GM19043 (cell line): Measurements from ENCODE around the gene ID3.

Experiments
- ATAC-seq: cut with Tn5 transposase; IDR thresholded peaks from one replicate; pipeline ENCODE4 v1.9.1; 2021; ENCODE audit warnings: low read depth; ENCODE audit not compliant: unreplicated experiment

Gene ID3

GRCh38 chr1:23559136-23559984 lies at the start of gene ID3:
Gene ID3 (minus strand): TSS chr1:23559501. CDS start chr1:23559426, 75 bp downstream.
- ATAC-seq = peak; percentile 70

GRCh38 chr1:23607944-23608343 lies 48.6 kb upstream of the ID3 start:
- ATAC-seq = no peak

- no peak for ATAC-seq
These were observed 42.9 kb upstream of the ID3 start for GRCh38 chr1:23601968-23602876.

- no peak for ATAC-seq
These were observed 42.0 kb upstream of the ID3 start for GRCh38 chr1:23601135-23601967.

- no peak for ATAC-seq
These were observed 41.0 kb upstream of the ID3 start for GRCh38 chr1:23600283-23600682.

- no peak for ATAC-seq
These were observed 39.8 kb upstream of the ID3 start for GRCh38 chr1:23599125-23599524.

- ATAC-seq = no peak
These were observed 39.1 kb upstream of the ID3 start for GRCh38 chr1:23598424-23598823.

- ATAC-seq = no peak
These were observed 38.5 kb upstream of the ID3 start for GRCh38 chr1:23597635-23598388.

GRCh38 chr1:23596382-23597358 lies 37.4 kb upstream of the ID3 start:
- no peak for ATAC-seq

GRCh38 chr1:23594927-23595353 lies 35.6 kb upstream of the ID3 start:
- no peak for ATAC-seq

- no peak for ATAC-seq
These were observed 35.0 kb upstream of the ID3 start for GRCh38 chr1:23594149-23594907.

- no peak for ATAC-seq
These were observed 34.4 kb upstream of the ID3 start for GRCh38 chr1:23593556-23594148.

GRCh38 chr1:23593042-23593521 lies 33.8 kb upstream of the ID3 start:
- no peak for ATAC-seq

- no peak for ATAC-seq
These were observed 33.0 kb upstream of the ID3 start for GRCh38 chr1:23592209-23592892.

GRCh38 chr1:23591460-23592208 lies 32.3 kb upstream of the ID3 start:
- peak; percentile 41 for ATAC-seq
